ENCODE results near the gene INTS11. TPM values are rescaled to one million over a fixed set of nuclear protein-coding genes. Genes with fewer than 3 reads are reported as not detected.

INTS11 gene
- polyA plus RNA-seq, 3 donors, result 46.2 to 154 (median 49.6) TPM

DNA sequence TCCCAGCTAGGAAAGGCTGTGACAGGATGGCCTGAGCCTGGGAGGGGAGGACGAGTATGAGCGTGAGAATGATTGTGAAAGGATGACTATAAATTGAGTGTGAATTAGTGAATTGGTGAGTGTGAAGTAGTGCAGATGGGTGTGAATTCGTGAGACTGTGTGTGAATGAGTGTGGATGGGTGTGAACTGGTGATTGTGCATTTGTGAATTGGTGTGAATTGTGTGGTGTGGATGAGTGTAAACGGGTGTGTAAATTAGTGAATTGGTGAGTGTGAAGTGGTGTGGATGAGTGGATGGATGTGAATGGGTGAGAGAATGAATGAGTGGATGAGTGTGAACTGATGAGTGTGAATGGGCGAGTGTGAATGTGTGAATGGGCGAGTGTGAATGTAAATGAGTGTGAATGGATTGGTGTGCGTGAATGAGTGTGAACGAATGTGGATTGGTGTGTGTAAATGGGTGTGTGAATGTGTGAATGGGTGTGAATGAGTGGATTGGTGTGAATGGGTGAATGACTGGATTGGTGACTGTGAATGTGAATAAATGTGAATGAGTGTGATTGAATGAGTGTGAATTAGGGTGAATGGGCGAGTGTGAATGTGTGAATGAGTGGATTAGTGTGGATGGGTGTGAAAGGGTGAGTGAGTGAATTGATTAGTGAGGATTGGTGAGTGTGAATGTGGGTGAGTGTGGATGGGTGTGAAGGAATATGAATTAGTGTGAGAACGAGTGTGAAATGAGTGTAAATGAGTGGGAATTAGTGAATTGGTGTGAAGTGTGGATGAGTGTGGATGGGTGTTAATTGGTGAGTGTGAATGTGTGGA lies 41.6 kb upstream of the INTS11 start:
- H3K27me3 ChIP-seq (ENCODE audit: control insufficient read depth in 2 of 2, insufficient read depth in 2 of 2, low read length in 2 of 2), result peaks cover 0 to 11% of the 10 kb centered on the region in 2 donors
- no peaks in the 10 kb centered on the region for H3K79me2 ChIP-seq (ENCODE audit: insufficient read depth, low read length)
- Mint-ChIP-seq H3K4me3 (no peak overlapping the region), H3K4me1 (peaks cover 13% of the 10 kb centered on the region), H3K27ac (no peak overlapping the region), H3K36me3 (no peaks in the 10 kb centered on the region), H3K27me3 (ENCODE audit: low read depth in 3 of 3) (peaks cover 26 to 41% (median 39%) of the 10 kb centered on the region in 3 donors), H3K9me3 (peaks cover 0 to 3% (median under 1%) of the 10 kb centered on the region in 7 donors)
- H3K4me1 ChIP-seq (ENCODE audit: control insufficient read depth in 1 of 2, insufficient read depth in 2 of 2, low read length in 2 of 2), result peaks cover 7 to 8% of the 10 kb centered on the region in 2 donors
- no peak overlapping the region for H3K27ac ChIP-seq (ENCODE audit: low read depth in 1 of 2, low read length in 2 of 2)
- no peak for DNase-seq
- no peak overlapping the region for H3K4me2 ChIP-seq (replicated peaks; ENCODE audit: extremely low read depth, low read length, poor library complexity, severe bottlenecking)
- H4K20me1 ChIP-seq (ENCODE audit: insufficient read depth, low read length), result no peaks in the 10 kb centered on the region
- intact Hi-C loops (cut with micrococcal nuclease), result no loop called here
- no peak overlapping the region for H2AFZ ChIP-seq (ENCODE audit: insufficient read depth, low read depth, low read length, poor library complexity, severe bottlenecking)
- TF ChIP-seq, protein P1, sequence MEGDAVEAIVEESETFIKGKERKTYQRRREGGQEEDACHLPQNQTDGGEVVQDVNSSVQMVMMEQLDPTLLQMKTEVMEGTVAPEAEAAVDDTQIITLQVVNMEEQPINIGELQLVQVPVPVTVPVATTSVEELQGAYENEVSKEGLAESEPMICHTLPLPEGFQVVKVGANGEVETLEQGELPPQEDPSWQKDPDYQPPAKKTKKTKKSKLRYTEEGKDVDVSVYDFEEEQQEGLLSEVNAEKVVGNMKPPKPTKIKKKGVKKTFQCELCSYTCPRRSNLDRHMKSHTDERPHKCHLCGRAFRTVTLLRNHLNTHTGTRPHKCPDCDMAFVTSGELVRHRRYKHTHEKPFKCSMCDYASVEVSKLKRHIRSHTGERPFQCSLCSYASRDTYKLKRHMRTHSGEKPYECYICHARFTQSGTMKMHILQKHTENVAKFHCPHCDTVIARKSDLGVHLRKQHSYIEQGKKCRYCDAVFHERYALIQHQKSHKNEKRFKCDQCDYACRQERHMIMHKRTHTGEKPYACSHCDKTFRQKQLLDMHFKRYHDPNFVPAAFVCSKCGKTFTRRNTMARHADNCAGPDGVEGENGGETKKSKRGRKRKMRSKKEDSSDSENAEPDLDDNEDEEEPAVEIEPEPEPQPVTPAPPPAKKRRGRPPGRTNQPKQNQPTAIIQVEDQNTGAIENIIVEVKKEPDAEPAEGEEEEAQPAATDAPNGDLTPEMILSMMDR (IDR thresholded peaks at IDR 0.05), result no peak
- H3K36me3 ChIP-seq (replicated peaks in 1 of 2; ENCODE audit: control insufficient read depth in 1 of 2, insufficient read depth in 2 of 2, low read length in 2 of 2), result no peaks in the 10 kb centered on the region
- no peak overlapping the region for H3K9ac ChIP-seq (ENCODE audit: insufficient read depth, low read length, poor library complexity, severe bottlenecking)
- H3K9me3 ChIP-seq (replicated peaks in 1 of 2; ENCODE audit: control insufficient read depth in 1 of 2, insufficient read depth in 1 of 2, low read length in 2 of 2), result peaks cover 0 to 17% of the 10 kb centered on the region in 2 donors
- no peak overlapping the region for H3K4me3 ChIP-seq (replicated peaks in 1 of 3; ENCODE audit: low read depth in 2 of 3, low read length in 3 of 3)
- 78% methylated on average over 10 of the region's 10 CpGs for WGBS (ENCODE audit: insufficient coverage)

DNA sequence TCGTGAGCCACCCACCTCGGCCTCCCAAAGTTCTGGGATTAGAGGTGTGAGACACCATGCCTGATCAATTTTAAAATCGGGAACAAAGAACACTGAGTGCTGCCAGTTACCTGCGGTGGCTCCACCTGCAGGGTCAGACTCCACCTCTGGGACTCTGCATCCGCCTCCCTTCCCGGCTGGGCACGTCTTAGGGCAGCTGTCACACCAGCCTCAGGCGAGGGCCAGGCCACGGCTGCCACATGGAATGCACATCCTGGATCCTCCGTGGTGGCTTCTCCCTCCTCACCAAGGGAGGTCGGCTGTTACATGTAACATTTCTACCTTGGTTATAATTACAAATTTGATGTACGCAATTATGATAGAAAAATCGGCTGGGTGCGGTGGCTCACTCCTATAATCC lies 39.8 kb upstream of the INTS11 start:
- no peak for DNase-seq
- H3K4me1 ChIP-seq (ENCODE audit: control insufficient read depth in 1 of 2, insufficient read depth in 2 of 2, low read length in 2 of 2), result no peaks in the 10 kb centered on the region
- Mint-ChIP-seq H3K9me3 (peaks cover 0 to 5% (median 2%) of the 10 kb centered on the region in 7 donors), H3K36me3 (no peaks in the 10 kb centered on the region), H3K4me1 (peaks cover 2% of the 10 kb centered on the region), H3K27me3 (ENCODE audit: low read depth in 3 of 3) (peaks cover 37 to 53% (median 45%) of the 10 kb centered on the region in 3 donors), H3K27ac (no peak overlapping the region), H3K4me3 (no peak overlapping the region)
- WGBS (ENCODE audit: insufficient coverage), result 86% methylated on average over 7 of the region's 14 CpGs
- no peak overlapping the region for H3K4me2 ChIP-seq (replicated peaks; ENCODE audit: extremely low read depth, low read length, poor library complexity, severe bottlenecking)
- TF ChIP-seq, protein P1 (IDR thresholded peaks at IDR 0.05), result no peak
- no peaks in the 10 kb centered on the region for H3K36me3 ChIP-seq (replicated peaks in 1 of 2; ENCODE audit: control insufficient read depth in 1 of 2, insufficient read depth in 2 of 2, low read length in 2 of 2)
- H2AFZ ChIP-seq (ENCODE audit: insufficient read depth, low read depth, low read length, poor library complexity, severe bottlenecking), result no peak overlapping the region
- no peaks in the 10 kb centered on the region for H3K79me2 ChIP-seq (ENCODE audit: insufficient read depth, low read length)
- H3K4me3 ChIP-seq (replicated peaks in 1 of 3; ENCODE audit: low read depth in 2 of 3, low read length in 3 of 3), result no peak overlapping the region
- intact Hi-C loops (cut with micrococcal nuclease), result no loop called here
- H3K27ac ChIP-seq (ENCODE audit: low read depth in 1 of 2, low read length in 2 of 2), result no peak overlapping the region
- peaks cover 0 to 17% of the 10 kb centered on the region in 2 donors for H3K9me3 ChIP-seq (replicated peaks in 1 of 2; ENCODE audit: control insufficient read depth in 1 of 2, insufficient read depth in 1 of 2, low read length in 2 of 2)
- no peak overlapping the region for H3K9ac ChIP-seq (ENCODE audit: insufficient read depth, low read length, poor library complexity, severe bottlenecking)
- peaks cover 0 to 28% of the 10 kb centered on the region in 2 donors for H3K27me3 ChIP-seq (ENCODE audit: control insufficient read depth in 2 of 2, insufficient read depth in 2 of 2, low read length in 2 of 2)
- no peaks in the 10 kb centered on the region for H4K20me1 ChIP-seq (ENCODE audit: insufficient read depth, low read length)
